Endothelial cell of umbilical vein (primary cell): ENCODE data around the gene CALN1. TPM values are rescaled to one million over a fixed set of nuclear protein-coding genes. Genes with fewer than 3 reads are reported as not detected.

ENCODE experiments used
- BruUV-seq: library from RNA; stranded (reverse); fragments of 400-500 nt; replicated peaks from 2 replicates; lab custom pipeline; 2021; lab: Mats Ljungman, UMichigan
- CTCF ChIA-PET: fragments of 300-600, 350-600 bp; sonication (Branson Sonifier 250); formaldehyde crosslinking; loops from one replicate; lab custom pipeline; 2021; ENCODE audit warnings: antibody characterized with exemption, inconsistent platforms; lab: Charles Lee
- POLR2A ChIA-PET: fragments of 300-600, 350-600 bp; sonication (Branson Sonifier 250); formaldehyde crosslinking; loops from one replicate; lab custom pipeline; 2021; ENCODE audit warnings: antibody characterized with exemption, inconsistent platforms; lab: Charles Lee
- DNase-seq: peaks from one replicate; pipeline ENCODE4 v3.0.0-alpha.2; 2011; ENCODE audit warnings: low read depth, low spot score
- FAIRE-seq: peaks from 2 replicates; lab custom pipeline; 2011; peaks lifted over from hg19 to GRCh38; lab: Jason Lieb, UNC
- H2AFZ ChIP-seq: 2 replicates; pipeline ENCODE4 v1.6.0; 2012; ENCODE audit warnings: low read depth, low read length, control low read depth, inconsistent platforms
- H3K27ac ChIP-seq: 2 replicates; pipeline ENCODE4 v1.5.1; 2011; ENCODE audit warnings: low read depth, mild to moderate bottlenecking, control low read depth, low read length, moderate library complexity; ENCODE audit not compliant: insufficient read depth
- H3K27me3 ChIP-seq, 2 experiments: 2 replicates each; pipeline versions ENCODE4 v1.6.0 to v1.6.1; 2011; ENCODE audit warnings: low read length in 2 of 2, mixed read lengths in 1 of 2; ENCODE audit not compliant: control insufficient read depth in 2 of 2, insufficient read depth in 2 of 2
- H3K36me3 ChIP-seq, 2 experiments: 2 replicates in 1 of 2; 3 replicates in 1 of 2; pipeline ENCODE4 v1.5.1; 2011; ENCODE audit warnings: low read length in 2 of 2, mild to moderate bottlenecking in 1 of 2, moderate library complexity in 1 of 2; ENCODE audit not compliant: control insufficient read depth in 2 of 2, insufficient read depth in 2 of 2; ENCODE audit errors: extremely low read depth in 1 of 2
- H3K4me1 ChIP-seq: 3 replicates; pipeline ENCODE4 v1.5.1; 2011; ENCODE audit warnings: mild to moderate bottlenecking, low read length; ENCODE audit not compliant: control insufficient read depth, insufficient read depth; ENCODE audit errors: extremely low read depth
- H3K4me2 ChIP-seq: 2 replicates; pipeline ENCODE4 v1.6.1; 2011; ENCODE audit warnings: low read length, control low read depth, mixed read lengths; ENCODE audit not compliant: insufficient read depth
- H3K4me3 ChIP-seq, 3 experiments: fragments of 200-600 bp in 1 of 3; sonication (generic), shearing (Covaris generic) in 1 of 3; replicated peaks in 1 of 3; 2 replicates each; pipeline ENCODE4 v1.5.1; 2011 to 2016; ENCODE audit warnings: control low read depth in 3 of 3, low read length in 3 of 3, mild to moderate bottlenecking in 2 of 3, inconsistent platforms in 1 of 3, low read depth in 1 of 3, moderate library complexity in 1 of 3; ENCODE audit not compliant: insufficient read depth in 1 of 3
- H3K79me2 ChIP-seq: 2 replicates; pipeline ENCODE4 v1.6.0; 2012; ENCODE audit warnings: low read length, inconsistent platforms; ENCODE audit not compliant: control insufficient read depth, insufficient read depth
- H3K9ac ChIP-seq: replicated peaks from 2 replicates; pipeline ENCODE3; 2011; ENCODE audit warnings: low read length, control low read depth; ENCODE audit not compliant: insufficient read depth; ENCODE audit errors: extremely low read depth
- H3K9me1 ChIP-seq: replicated peaks from 3 replicates; pipeline ENCODE4 v1.6.0; 2011; ENCODE audit warnings: mild to moderate bottlenecking, low read length; ENCODE audit not compliant: control insufficient read depth, insufficient read depth; ENCODE audit errors: extremely low read depth
- H3K9me3 ChIP-seq: replicated peaks from 2 replicates; pipeline ENCODE4 v1.5.1; 2012; ENCODE audit warnings: low read length, inconsistent platforms; ENCODE audit not compliant: control insufficient read depth, insufficient read depth
- H4K20me1 ChIP-seq: replicated peaks from 2 replicates; pipeline ENCODE3; 2011; ENCODE audit warnings: mild to moderate bottlenecking, low read length; ENCODE audit not compliant: control insufficient read depth, insufficient read depth; ENCODE audit errors: extremely low read depth
- CTCF ChIP-seq, 2 donors: IDR thresholded peaks; 1 replicate in 1 of 2; 2 replicates in 1 of 2; pipeline ENCODE4 v1.5.1; 2011; ENCODE audit warnings: low read length in 2 of 2, mild to moderate bottlenecking in 2 of 2, moderate library complexity in 2 of 2, control low read depth in 1 of 2, inconsistent platforms in 1 of 2, low read depth in 1 of 2; ENCODE audit not compliant: insufficient read depth in 1 of 2; ENCODE audit errors: extremely low read depth in 1 of 2
- EZH2 ChIP-seq: IDR thresholded peaks from 2 replicates; pipeline ENCODE4 v1.6.1; 2012; ENCODE audit warnings: borderline replicate concordance, low read depth, mild to moderate bottlenecking, moderate library complexity, low read length, inconsistent platforms; ENCODE audit not compliant: severe bottlenecking
- FOS ChIP-seq: IDR thresholded peaks from 2 replicates; pipeline ENCODE4 v1.6.1; 2011; ENCODE audit warnings: mild to moderate bottlenecking, low read length, moderate library complexity, borderline replicate concordance; ENCODE audit not compliant: insufficient read depth
- GATA2 ChIP-seq: IDR thresholded peaks from 2 replicates; pipeline ENCODE4 v1.7.0; 2011; ENCODE audit warnings: low read depth, mild to moderate bottlenecking, moderate library complexity, mixed read lengths, low read length; ENCODE audit not compliant: insufficient read length, insufficient read depth
- JUN ChIP-seq: IDR thresholded peaks from 2 replicates; pipeline ENCODE4 v1.6.1; 2011; ENCODE audit warnings: borderline replicate concordance, low read depth; ENCODE audit not compliant: insufficient read length, insufficient read depth
- MYC ChIP-seq: IDR thresholded peaks from one replicate; pipeline ENCODE4 v1.6.1; 2011; ENCODE audit warnings: mild to moderate bottlenecking, low read depth, low read length
- POLR2A ChIP-seq: IDR thresholded peaks from 2 replicates; pipeline ENCODE4 v1.6.1; 2012; ENCODE audit warnings: low read depth, mild to moderate bottlenecking, control low read depth, low read length
- POLR2AphosphoS5 ChIP-seq: IDR thresholded peaks from 2 replicates; pipeline ENCODE4 v1.6.1; 2012; ENCODE audit warnings: low read depth, mild to moderate bottlenecking, control low read depth, low read length, moderate library complexity; ENCODE audit not compliant: insufficient read depth
- dilution Hi-C: fragments of 300-500 bp; cut with MboI; formaldehyde crosslinking; loops from one replicate; pipeline ENCODE4 v1.15.0; 2019; ENCODE audit warnings: low sequenced_read_pairs; ENCODE audit not compliant: extremely low pct_ligation_motif_present
- intact Hi-C: fragments of 100-400 bp; cut with micrococcal nuclease; formaldehyde crosslinking; loops from one replicate; pipeline ENCODE4 v1.10.0; 2022
- polyA plus RNA-seq, 4 experiments: library from polyadenylated mRNA; depleted of rRNA in 3 of 4; stranded (reverse) in 3 of 4; unstranded in 1 of 4; fragments of >200 nt; gene quantifications; 2 replicates each; pipeline versions ENCODE4 v1.2.1 to v1.2.3, GENCODE V29; 2011 to 2012; ENCODE audit warnings: missing spikeins in 1 of 4
- total RNA-seq: library from RNA; stranded (reverse); gene quantifications from 2 replicates; pipeline ENCODE4 v1.2.3, GENCODE V29; 2021
- TF ChIP-seq, protein P1 (sequence below): IDR thresholded peaks from 2 replicates; pipeline ENCODE4 v1.6.1; 2011; ENCODE audit not compliant: insufficient read depth, insufficient read length

Gene CALN1
- total and polyA plus RNA-seq, 2 donors (not counting 3 experiments of a cell fraction or from before 2014, with no cell fraction given) = not detected

DNA sequence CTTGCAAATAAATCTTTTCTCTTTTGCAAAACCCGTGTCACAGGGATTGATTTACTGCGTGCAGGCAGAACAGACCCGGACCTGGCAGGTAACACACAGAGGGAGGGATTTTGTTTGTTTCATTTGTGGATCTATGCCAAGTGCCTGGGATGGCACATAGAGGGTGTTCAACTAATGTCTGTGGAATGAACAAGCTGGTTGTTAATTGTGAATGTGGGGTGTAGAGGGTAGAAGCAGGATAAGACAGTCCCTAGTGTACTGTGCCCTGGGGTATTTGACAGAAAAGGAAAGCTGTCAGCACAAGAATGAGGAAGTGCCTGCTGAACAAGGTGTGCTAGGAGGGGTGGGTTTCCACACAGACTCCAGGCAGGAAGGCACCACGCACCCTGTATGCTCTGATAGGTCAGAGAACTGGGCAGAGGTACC, 331.8 kb downstream of the CALN1 start:
- dilution Hi-C loops = no loop called here
- CTCF ChIA-PET = no interaction called here

More for the DNA sequence above, 331.8 kb downstream of the CALN1 start:
- FAIRE-seq (no peak), DNase-seq (no peak)
- Histone ChIP-seq H3K9me1 (no peaks in the 10 kb centered on the region), H3K79me2 (no peaks in the 10 kb centered on the region), H3K27me3 (no peaks in the 10 kb centered on the region), H4K20me1 (no peaks in the 10 kb centered on the region), H3K9ac (no peak overlapping the region), H3K9me3 (peaks cover 6% of the 10 kb centered on the region), H3K27ac (no peak overlapping the region), H3K36me3 (no peaks in the 10 kb centered on the region), H2AFZ (no peak overlapping the region), H3K4me2 (no peak overlapping the region), H3K4me1 (no peaks in the 10 kb centered on the region), H3K4me3 (no peak overlapping the region)
- no TSS peak for BruUV-seq
- TF ChIP-seq EZH2 (no peak), CTCF (IDR thresholded peaks at IDR 0.05; ENCODE audit: extremely low read depth in 1 of 2, insufficient read depth in 1 of 2, low read depth in 1 of 2, low read length in 2 of 2) (no peak), POLR2AphosphoS5 (no peak), POLR2A (no peak), GATA2 (no peak), JUN (no peak), FOS (no peak), MYC (no peak)
- TF ChIP-seq, protein P1, sequence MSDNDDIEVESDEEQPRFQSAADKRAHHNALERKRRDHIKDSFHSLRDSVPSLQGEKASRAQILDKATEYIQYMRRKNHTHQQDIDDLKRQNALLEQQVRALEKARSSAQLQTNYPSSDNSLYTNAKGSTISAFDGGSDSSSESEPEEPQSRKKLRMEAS = no peak
- intact Hi-C loops = no loop called here
- POLR2A ChIA-PET = no interaction called here
